Suppressor macrophage treated with lipopolysaccharide for 4 hours (primary cell): ENCODE measurements around the gene SCGB1D1.
A peak's percentile ranks its signal among the peaks of the same experiment; 100 is the strongest.
"Not testable (repeated sequence)": the region's sequence is repeated elsewhere in the genome, so short reads cannot be mapped to it uniquely, and the experiment has no call there.

ENCODE experiments used
- DNase-seq: peaks from one replicate; pipeline ENCODE4 v3.0.0-alpha.2; 2020

Gene SCGB1D1

DNA sequence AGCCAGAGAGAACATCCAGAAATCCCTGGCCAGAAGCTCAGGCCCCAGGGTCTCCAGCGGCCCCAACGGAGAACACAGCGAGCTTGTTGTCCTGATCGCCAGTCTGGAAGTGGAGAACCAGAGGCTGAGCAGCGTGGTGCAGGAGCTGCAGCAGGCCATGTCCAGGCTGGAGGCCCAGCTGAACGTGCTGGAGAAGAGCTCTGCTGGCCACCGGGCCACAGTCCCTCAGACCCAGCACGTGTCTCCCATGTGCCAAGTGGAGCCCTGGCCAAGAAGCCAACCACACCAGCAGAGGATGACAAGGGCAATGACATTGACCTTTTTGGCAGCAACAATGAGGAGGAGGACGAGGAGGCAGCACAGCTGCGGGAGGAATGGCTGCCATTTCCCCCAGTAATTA, 20.6 kb upstream of the SCGB1D1 start:
- DNase-seq = no peak

GRCh38 chr11:62169935-62170334, 20.1 kb upstream of the SCGB1D1 start:
- no peak for DNase-seq

- DNase-seq = peak; percentile 87
Observed at GRCh38 chr11:62171261-62171723, 18.7 kb upstream of the SCGB1D1 start.

DNA sequence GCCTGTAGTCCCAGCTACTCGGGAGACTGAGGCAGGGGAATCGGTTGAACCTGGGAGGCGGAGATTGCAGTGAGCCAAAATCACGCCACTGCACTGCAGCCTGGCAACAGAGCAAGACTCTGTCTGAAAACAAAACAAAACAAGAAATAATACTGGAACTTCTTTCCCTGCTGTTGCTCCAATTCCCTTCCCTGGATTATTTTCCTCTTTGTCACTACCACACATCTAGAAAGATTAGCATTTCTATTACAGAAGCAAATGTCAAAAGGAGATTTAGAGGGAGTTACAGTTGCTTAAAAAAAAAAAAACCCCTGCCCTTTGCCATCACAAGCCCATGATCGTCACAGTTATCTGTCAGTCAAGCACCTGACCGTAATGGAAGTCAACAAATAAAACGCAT, 17.7 kb upstream of the SCGB1D1 start:
- DNase-seq = no peak

DNA sequence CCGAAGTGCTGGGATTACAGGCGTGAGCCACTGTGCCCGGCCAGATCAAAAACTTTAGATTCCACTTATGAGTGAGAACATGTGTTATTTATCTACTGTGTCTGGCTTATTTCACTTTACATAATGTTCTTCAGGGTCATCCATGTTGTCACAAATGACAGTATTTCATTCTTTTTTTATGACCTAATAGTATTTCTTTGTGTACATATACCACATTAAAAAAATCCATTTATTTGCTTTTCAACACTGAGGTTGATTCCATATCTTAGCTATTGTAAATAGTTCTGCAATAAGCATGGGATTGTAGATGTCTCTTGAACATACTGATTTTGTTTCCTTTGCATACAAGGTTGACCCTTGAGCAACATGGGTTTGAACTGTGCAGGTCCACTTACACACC, 13.2 kb upstream of the SCGB1D1 start:
- DNase-seq = no peak

GRCh38 chr11:62179995-62180394, 10.0 kb upstream of the SCGB1D1 start:
- no peak for DNase-seq

DNA sequence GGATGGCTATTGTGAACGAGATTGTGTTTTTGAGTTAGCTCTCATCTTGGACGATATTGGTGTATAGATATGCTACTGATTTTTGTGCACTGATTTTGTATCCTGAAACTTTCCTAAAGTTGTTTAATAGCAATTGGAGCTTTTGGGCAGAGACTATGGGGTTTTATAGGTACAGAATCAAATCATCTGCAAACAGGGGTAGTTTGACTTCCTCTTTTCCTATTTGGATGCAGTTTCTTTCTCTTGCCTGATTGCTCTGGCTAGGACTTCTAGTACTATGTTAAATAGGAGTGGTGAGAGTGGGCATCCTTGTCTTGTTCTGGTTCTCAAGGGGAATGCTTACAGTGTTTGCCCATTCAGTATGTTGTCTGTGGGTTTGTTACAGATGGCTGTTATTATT, 8.9 kb upstream of the SCGB1D1 start:
- no peak for DNase-seq

- no peak for DNase-seq
Observed at GRCh38 chr11:62182147-62182891, 7.7 kb upstream of the SCGB1D1 start.

- no peak for DNase-seq
Observed at GRCh38 chr11:62186195-62186594, 3.8 kb upstream of the SCGB1D1 start.

- no peak for DNase-seq
Observed at GRCh38 chr11:62193952-62194351, 3.9 kb downstream of the SCGB1D1 start.

DNA sequence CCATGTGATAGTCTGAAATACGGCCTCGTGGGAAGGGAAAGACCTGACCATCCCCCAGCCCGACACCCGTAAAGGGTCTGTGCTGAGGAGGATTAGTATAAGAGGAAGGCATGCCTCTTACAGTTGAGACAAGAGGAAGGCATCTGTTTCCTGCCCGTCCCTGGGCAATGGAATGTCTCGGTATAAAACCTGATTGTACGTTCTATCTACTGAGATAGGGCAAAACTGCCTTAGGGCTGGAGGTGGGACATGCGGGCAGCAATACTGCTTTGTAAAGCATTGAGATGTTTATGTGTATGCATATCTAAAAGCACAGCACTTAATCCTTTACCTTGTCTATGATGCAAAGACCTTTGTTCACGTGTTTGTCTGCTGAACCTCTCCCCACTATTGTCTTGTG, 5.0 kb downstream of the SCGB1D1 start:
- DNase-seq = not testable (repeated sequence)

- no peak for DNase-seq
Observed at GRCh38 chr11:62195945-62196344, 5.9 kb downstream of the SCGB1D1 start.

GRCh38 chr11:62197400-62197799, 7.4 kb downstream of the SCGB1D1 start:
- not testable (repeated sequence) for DNase-seq

DNA sequence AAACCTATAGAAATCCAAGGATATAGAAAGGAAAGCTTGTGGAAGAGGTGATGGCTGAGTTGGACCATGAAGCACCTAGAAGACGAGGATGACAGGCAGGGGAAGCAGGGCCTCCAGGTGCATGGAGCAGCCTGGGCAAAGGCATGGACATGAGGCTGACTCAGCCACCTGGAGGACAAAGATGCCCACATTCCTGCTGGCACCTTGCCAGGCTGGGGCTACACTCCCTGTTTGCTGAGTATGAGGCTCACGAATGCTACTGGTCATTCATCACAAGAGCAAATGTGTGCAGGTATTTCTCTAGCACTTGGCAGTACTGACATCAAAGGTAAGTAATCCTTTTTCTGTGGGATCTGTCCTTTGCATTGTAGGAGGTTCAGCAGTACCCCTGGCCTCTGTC, 11.4 kb downstream of the SCGB1D1 start:
- DNase-seq = no peak

DNA sequence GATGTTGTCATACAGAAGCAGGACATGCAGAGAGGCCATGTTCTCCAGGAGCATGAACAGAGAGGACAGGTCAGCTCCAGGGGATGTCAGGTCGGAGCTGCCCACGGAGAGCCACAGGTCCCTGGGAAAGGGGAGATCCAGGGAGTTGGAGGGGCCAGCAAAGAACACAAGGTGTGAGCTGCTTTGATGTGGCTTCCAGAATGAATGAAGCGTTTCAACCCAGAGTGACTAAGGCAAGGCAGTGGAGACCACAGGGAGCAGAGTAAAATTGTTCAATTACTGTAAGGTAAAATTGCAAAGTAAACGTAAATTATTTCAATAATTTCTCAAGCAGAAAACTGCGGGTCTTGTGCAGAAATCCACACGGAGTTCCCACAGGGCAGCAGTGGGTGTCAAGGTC, 12.9 kb downstream of the SCGB1D1 start:
- DNase-seq = no peak

DNA sequence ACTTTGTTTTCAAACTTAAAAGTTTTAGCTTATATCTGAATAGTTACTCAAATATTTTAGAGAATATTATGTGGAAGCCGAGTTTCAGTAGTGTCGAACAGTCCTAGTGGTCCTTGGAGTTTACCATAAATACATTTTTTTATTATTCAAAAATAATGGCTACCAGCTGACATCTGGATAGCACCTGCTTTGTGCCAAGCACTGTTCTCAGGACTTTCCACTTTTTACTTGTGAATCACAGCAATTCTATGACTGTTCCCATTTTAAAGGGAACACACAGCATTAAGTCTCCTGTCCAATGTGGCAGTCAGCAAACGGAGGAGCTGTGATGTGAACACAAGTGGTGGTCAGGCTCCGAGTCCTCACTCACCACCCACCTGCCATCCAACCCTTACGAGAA, 14.4 kb downstream of the SCGB1D1 start:
- no peak for DNase-seq

- no peak for DNase-seq
Observed at GRCh38 chr11:62205441-62205840, 15.4 kb downstream of the SCGB1D1 start.

DNA sequence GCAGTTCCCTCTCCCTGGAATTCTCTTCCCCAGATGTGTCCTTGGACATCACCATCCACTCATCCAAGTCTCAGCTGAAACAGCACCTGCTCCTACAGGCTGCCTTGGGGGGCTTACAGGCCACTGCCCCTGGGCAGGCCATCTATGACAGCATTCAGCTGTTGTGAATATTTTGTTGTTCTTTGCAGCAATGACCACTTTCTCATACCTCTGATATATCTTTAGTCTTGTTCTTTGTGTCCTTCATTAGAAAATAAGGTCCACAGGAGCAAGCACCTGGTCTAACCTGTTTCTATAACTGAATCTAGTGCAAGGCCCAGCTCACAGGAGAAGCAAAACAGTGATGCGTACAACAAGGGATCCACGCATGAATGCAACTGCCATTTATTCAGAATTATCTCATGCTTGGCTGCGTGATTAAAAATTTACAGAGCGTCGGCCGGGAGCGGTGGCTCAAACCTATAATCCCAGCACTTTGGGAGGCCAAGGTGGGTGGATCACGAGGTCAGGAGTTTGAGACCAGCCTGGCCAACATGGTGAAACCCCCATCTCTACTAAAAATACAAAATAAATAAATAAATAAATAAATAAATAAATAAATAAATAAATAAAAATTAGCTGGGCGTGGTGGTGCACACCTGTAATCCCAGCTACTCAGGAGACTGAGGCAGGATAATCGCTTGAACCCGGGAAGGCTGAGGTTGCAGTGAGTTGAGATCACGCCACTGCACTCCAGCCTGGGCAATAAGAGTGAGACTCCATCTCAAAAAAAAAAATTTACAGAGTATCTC, 16.5 kb downstream of the SCGB1D1 start:
- DNase-seq = not testable (repeated sequence)

- no peak for DNase-seq
Observed at GRCh38 chr11:62208785-62209144, 18.7 kb downstream of the SCGB1D1 start.

DNA sequence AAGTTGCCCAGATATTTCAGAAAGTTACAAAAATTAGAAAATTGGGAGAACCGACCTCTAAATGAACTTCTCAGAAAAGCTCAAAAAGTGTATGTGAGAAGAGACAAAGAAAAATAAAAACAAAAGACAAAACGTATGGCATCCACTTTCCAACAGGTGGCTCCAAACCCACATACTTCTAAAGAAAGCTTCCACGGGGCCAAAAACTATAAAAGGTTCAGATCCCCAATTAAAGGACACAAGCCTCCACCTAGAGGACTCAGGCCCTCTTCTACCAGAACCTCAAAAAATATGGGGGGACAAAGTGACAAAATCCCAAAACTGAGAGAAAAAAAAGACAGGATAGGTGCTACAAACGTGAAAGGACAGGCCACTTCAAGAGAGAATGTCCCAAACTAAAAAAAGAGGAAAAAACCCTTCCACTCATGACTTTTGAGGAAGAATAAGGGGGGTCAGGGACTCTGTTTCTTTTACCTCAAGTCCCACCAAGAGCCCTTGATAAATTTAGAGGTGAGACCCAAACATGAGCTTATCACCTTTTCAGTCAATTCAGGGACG, 27.3 kb downstream of the SCGB1D1 start:
- DNase-seq = peak; percentile 16

DNA sequence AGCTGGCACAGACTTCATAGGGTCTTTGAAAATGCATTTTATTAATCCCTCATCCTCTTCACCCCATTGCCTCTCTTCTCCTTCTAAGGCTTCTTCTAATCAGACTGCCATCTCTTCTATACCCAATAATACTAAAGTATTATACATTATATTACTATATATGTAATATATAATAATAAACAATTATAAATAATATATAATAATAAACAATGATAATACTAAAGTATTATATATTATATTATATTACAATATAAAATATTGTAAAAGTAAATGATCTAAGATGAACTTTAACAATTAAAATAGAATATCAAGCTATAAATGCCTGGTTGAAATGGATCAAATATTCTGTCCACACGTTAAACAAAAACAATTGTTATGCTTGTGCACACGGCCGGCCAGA, 31.5 kb downstream of the SCGB1D1 start:
- no peak for DNase-seq

DNA sequence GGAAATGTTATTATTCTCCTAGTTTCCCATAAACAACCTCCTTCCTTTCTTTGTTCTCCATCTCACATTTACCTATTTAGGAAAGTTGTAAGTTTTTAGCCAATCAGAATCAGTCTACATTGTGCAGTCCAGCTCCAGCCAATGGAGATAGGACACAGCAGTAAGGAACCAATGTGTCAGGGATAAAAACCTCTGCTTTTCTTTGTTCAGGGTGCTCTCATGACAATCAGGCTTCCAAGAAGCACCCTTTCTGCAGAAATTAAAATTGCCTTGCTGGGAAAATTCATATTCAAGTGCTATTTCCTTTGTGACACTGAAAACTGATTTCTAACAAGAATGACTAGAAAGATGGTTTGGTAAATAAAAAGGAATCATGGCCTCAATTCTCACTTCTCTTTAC, 33.1 kb downstream of the SCGB1D1 start:
- peak; percentile 2 for DNase-seq

- no peak for DNase-seq
Observed at GRCh38 chr11:62233730-62234129, 43.7 kb downstream of the SCGB1D1 start.

DNA sequence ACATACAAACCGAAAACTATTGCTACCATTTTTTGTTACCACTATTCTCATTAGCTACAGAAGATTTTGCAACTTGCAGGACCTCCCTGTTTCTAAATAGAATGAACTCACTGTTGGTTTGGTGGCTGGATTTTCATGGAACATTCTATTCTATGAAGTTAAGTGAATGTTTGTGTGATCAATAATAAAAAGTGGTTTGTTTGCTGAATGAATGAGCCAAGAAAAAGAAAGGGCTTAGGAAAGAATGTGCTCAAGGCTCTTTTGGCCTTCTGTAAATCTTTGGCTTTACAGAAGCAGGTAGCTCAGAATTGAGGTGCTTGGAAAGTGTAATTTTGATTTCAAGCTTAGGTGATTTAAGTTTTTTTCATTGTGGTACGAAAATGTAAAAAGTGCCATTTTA, 46.2 kb downstream of the SCGB1D1 start:
- DNase-seq = no peak
